ENCODE data around the gene RIT2.

RIT2 gene

GRCh38 chr18:42929857-42930256 lies 185.6 kb downstream of the RIT2 start:
- DNase-seq (ENCODE audit: low read depth), result no peak

GRCh38 chr18:42929181-42929580 lies 186.3 kb downstream of the RIT2 start:
- no peak for DNase-seq (ENCODE audit: low read depth)

GRCh38 chr18:42925036-42925435 lies 190.4 kb downstream of the RIT2 start:
- DNase-seq (ENCODE audit: low read depth), result no peak

- DNase-seq (ENCODE audit: low read depth), result no peak
Measured at GRCh38 chr18:42922363-42922762, 193.1 kb downstream of the RIT2 start.

GRCh38 chr18:42921226-42921737 lies 194.2 kb downstream of the RIT2 start:
- DNase-seq (ENCODE audit: low read depth), result no peak

GRCh38 chr18:42920621-42921020 lies 194.9 kb downstream of the RIT2 start:
- DNase-seq (ENCODE audit: low read depth), result no peak

GRCh38 chr18:42915299-42915698 lies 200.2 kb downstream of the RIT2 start:
- no peak for DNase-seq (ENCODE audit: low read depth)

GRCh38 chr18:42914476-42914875 lies 201.0 kb downstream of the RIT2 start:
- no peak for DNase-seq (ENCODE audit: low read depth)

GRCh38 chr18:42909095-42909494 lies 206.4 kb downstream of the RIT2 start:
- DNase-seq (ENCODE audit: low read depth), result no peak

- DNase-seq (ENCODE audit: low read depth), result no peak
Measured at GRCh38 chr18:42906761-42907160, 208.7 kb downstream of the RIT2 start.

- no peak for DNase-seq (ENCODE audit: low read depth)
Measured at GRCh38 chr18:42901161-42901560, 214.3 kb downstream of the RIT2 start.

- DNase-seq (ENCODE audit: low read depth), result no peak
Measured at GRCh38 chr18:42893977-42894376, 221.5 kb downstream of the RIT2 start.

- DNase-seq (ENCODE audit: low read depth), result no peak
Measured at GRCh38 chr18:42892181-42892580, 223.3 kb downstream of the RIT2 start.

GRCh38 chr18:42891705-42892104 lies 223.8 kb downstream of the RIT2 start:
- DNase-seq (ENCODE audit: low read depth), result no peak

GRCh38 chr18:42883169-42883568 lies 232.3 kb downstream of the RIT2 start:
- DNase-seq (ENCODE audit: low read depth), result no peak

- DNase-seq (ENCODE audit: low read depth), result no peak
Measured at GRCh38 chr18:42882122-42882521, 233.4 kb downstream of the RIT2 start.

GRCh38 chr18:42872838-42873237 lies 242.6 kb downstream of the RIT2 start:
- no peak for DNase-seq (ENCODE audit: low read depth)

GRCh38 chr18:42864876-42865275 lies 250.6 kb downstream of the RIT2 start:
- no peak for DNase-seq (ENCODE audit: low read depth)

GRCh38 chr18:42861271-42861670 lies 254.2 kb downstream of the RIT2 start:
- no peak for DNase-seq (ENCODE audit: low read depth)

GRCh38 chr18:42860548-42860947 lies 254.9 kb downstream of the RIT2 start:
- no peak for DNase-seq (ENCODE audit: low read depth)

- no peak for DNase-seq (ENCODE audit: low read depth)
Measured at GRCh38 chr18:42860011-42860410, 255.5 kb downstream of the RIT2 start.

GRCh38 chr18:42854558-42854957 lies 260.9 kb downstream of the RIT2 start:
- no peak for DNase-seq (ENCODE audit: low read depth)

GRCh38 chr18:42850174-42851083 lies 265.1 kb downstream of the RIT2 start:
- DNase-seq (ENCODE audit: low read depth), result no peak

- DNase-seq (ENCODE audit: low read depth), result no peak
Measured at GRCh38 chr18:42839408-42839807, 276.1 kb downstream of the RIT2 start.

Measured in fibroblast of the conjunctiva (primary cell).